GM12878 (cell line): Measurements from ENCODE around the gene RRAGD. TPM values are rescaled to one million over a fixed set of nuclear protein-coding genes. Genes with fewer than 3 reads are reported as not detected.

ENCODE experiments used
- BRCA1 ChIP-seq: IDR thresholded peaks from 2 replicates; pipeline ENCODE4 v1.6.1; 2011; ENCODE audit warnings: low read depth, low read length, improper control_type of control experiment
- E2F4 ChIP-seq: IDR thresholded peaks from 2 replicates; pipeline ENCODE4 v1.6.1; 2012; ENCODE audit warnings: low read depth, low read length, improper control_type of control experiment
- EP300 ChIP-seq, 2 experiments: fragments of 150-350 bp in 1 of 2; IDR thresholded peaks; 2 replicates each; pipeline ENCODE4 v1.6.1; 2011 to 2012; ENCODE audit warnings: low read depth in 2 of 2, low read length in 2 of 2, borderline replicate concordance in 1 of 2, improper control_type of control experiment in 1 of 2, inconsistent platforms in 1 of 2; ENCODE audit not compliant: control insufficient read depth in 1 of 2
- HDGF ChIP-seq: fragments of 450-650 bp; IDR thresholded peaks from 2 replicates; pipeline ENCODE4 v1.6.1; 2016; ENCODE audit warnings: antibody characterized with exemption
- HSF1 ChIP-seq: fragments of 150-350 bp; IDR thresholded peaks from 2 replicates; pipeline ENCODE4 v1.6.1; 2014; ENCODE audit warnings: mild to moderate bottlenecking, low read depth, low read length
- NBN ChIP-seq: fragments of 450-650 bp; IDR thresholded peaks from 2 replicates; pipeline ENCODE4 v1.6.1; 2016
- NKRF ChIP-seq: fragments of 450-650 bp; conservative IDR thresholded peaks from 2 replicates; pipeline ENCODE4 v1.6.1; 2017; ENCODE audit warnings: mild to moderate bottlenecking, moderate library complexity
- NRF1 ChIP-seq: conservative IDR thresholded peaks from 2 replicates; pipeline ENCODE4 v1.6.1; 2011; ENCODE audit warnings: mild to moderate bottlenecking, low read depth, low read length, improper control_type of control experiment
- RELA ChIP-seq: fragments of 450-650 bp; IDR thresholded peaks from 2 replicates; pipeline ENCODE4 v1.8.0; 2014; ENCODE audit warnings: borderline replicate concordance; ENCODE audit not compliant: partially characterized antibody
- SREBF1 ChIP-seq: IDR thresholded peaks from 2 replicates; pipeline ENCODE4 v1.6.1; 2012; ENCODE audit warnings: mild to moderate bottlenecking, low read length
- SRF ChIP-seq, 2 experiments: IDR thresholded peaks; 2 replicates each; pipeline ENCODE4 v1.6.1; 2011; ENCODE audit warnings: low read depth in 2 of 2, low read length in 2 of 2, mild to moderate bottlenecking in 1 of 2, moderate library complexity in 1 of 2
- USF2 ChIP-seq: IDR thresholded peaks from 2 replicates; pipeline ENCODE4 v1.6.1; 2011; ENCODE audit warnings: low read depth, low read length, improper control_type of control experiment, borderline replicate concordance
- WRNIP1 ChIP-seq: IDR thresholded peaks from 2 replicates; pipeline ENCODE4 v1.6.1; 2011; ENCODE audit warnings: low read depth, low read length, improper control_type of control experiment, borderline replicate concordance
- YBX1 ChIP-seq: fragments of 450-650 bp; IDR thresholded peaks from 2 replicates; pipeline ENCODE4 v1.6.1; 2016; ENCODE audit warnings: antibody characterized with exemption
- ZNF384 ChIP-seq: IDR thresholded peaks from 2 replicates; pipeline ENCODE4 v1.6.1; 2012; ENCODE audit warnings: low read depth, mild to moderate bottlenecking, low read length, improper control_type of control experiment, borderline replicate concordance
- polyA plus RNA-seq, 11 experiments: library from polyadenylated mRNA; depleted of rRNA in 4 of 11; unstranded in 6 of 11; stranded (reverse) in 5 of 11; fragments of >200 nt; fragmentation: Nextera tagmentation in 4 of 11; fragmentation: Illumina TruSeq in 1 of 11; extraction: Ambion mirVana in 4 of 11; extraction: Trizol in 1 of 11; gene quantifications; 1 replicate in 1 of 11; 2 replicates in 10 of 11; pipeline versions ENCODE4 v1.2.1 to v1.2.3, GENCODE V29; 2011 to 2016; ENCODE audit warnings: inconsistent platforms in 2 of 11, missing spikeins in 2 of 11, low read depth in 1 of 11
- total RNA-seq, 4 experiments: library from RNA; depleted of rRNA in 3 of 4; stranded (reverse); fragments of >200 nt in 3 of 4; fragmentation: Illumina TruSeq in 1 of 4; extraction: Trizol in 1 of 4; gene quantifications; 2 replicates each; pipeline versions ENCODE4 v1.2.1 to v1.2.3, GENCODE V29; 2013 to 2021
- TF ChIP-seq, protein P1 (sequence below): fragments of 450-650 bp; formaldehyde crosslinking; IDR thresholded peaks from 2 replicates; pipeline ENCODE4 v1.4.0; 2020; ENCODE audit warnings: mild to moderate bottlenecking, moderate library complexity
- TF ChIP-seq, protein P2 (sequence below): IDR thresholded peaks from 2 replicates; pipeline ENCODE4 v1.6.1; 2012; ENCODE audit warnings: mild to moderate bottlenecking, low read depth, low read length

Gene RRAGD
- total and polyA plus RNA-seq, 10 of the 15 experiments (the other 5 are each of a cell fraction or from before 2014, with no cell fraction given) = 4.6 to 17.4 (median 8.5) TPM

- TF ChIP-seq, protein P1, sequence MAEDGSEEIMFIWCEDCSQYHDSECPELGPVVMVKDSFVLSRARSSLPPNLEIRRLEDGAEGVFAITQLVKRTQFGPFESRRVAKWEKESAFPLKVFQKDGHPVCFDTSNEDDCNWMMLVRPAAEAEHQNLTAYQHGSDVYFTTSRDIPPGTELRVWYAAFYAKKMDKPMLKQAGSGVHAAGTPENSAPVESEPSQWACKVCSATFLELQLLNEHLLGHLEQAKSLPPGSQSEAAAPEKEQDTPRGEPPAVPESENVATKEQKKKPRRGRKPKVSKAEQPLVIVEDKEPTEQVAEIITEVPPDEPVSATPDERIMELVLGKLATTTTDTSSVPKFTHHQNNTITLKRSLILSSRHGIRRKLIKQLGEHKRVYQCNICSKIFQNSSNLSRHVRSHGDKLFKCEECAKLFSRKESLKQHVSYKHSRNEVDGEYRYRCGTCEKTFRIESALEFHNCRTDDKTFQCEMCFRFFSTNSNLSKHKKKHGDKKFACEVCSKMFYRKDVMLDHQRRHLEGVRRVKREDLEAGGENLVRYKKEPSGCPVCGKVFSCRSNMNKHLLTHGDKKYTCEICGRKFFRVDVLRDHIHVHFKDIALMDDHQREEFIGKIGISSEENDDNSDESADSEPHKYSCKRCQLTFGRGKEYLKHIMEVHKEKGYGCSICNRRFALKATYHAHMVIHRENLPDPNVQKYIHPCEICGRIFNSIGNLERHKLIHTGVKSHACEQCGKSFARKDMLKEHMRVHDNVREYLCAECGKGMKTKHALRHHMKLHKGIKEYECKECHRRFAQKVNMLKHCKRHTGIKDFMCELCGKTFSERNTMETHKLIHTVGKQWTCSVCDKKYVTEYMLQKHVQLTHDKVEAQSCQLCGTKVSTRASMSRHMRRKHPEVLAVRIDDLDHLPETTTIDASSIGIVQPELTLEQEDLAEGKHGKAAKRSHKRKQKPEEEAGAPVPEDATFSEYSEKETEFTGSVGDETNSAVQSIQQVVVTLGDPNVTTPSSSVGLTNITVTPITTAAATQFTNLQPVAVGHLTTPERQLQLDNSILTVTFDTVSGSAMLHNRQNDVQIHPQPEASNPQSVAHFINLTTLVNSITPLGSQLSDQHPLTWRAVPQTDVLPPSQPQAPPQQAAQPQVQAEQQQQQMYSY (CRISPR knock-in tag) = no peak
- no peak for TF ChIP-seq SRF (IDR thresholded peaks at IDR 0.05; ENCODE audit: low read depth in 2 of 2, low read length in 2 of 2)
- TF ChIP-seq HDGF = no peak
- no peak for TF ChIP-seq WRNIP1
- TF ChIP-seq HSF1 = no peak
- no peak for TF ChIP-seq YBX1
- no peak for TF ChIP-seq NRF1
- no peak for TF ChIP-seq SREBF1
- TF ChIP-seq EP300 (IDR thresholded peaks at IDR 0.05; ENCODE audit: borderline replicate concordance in 1 of 2, control insufficient read depth in 1 of 2, low read depth in 2 of 2, low read length in 2 of 2) = peak; percentile 61 to 70; a peak in 1 of 4 replicates
- no peak for TF ChIP-seq NKRF
- no peak for TF ChIP-seq E2F4
- TF ChIP-seq ZNF384 = no peak
- TF ChIP-seq NBN = no peak
- TF ChIP-seq, protein P2, sequence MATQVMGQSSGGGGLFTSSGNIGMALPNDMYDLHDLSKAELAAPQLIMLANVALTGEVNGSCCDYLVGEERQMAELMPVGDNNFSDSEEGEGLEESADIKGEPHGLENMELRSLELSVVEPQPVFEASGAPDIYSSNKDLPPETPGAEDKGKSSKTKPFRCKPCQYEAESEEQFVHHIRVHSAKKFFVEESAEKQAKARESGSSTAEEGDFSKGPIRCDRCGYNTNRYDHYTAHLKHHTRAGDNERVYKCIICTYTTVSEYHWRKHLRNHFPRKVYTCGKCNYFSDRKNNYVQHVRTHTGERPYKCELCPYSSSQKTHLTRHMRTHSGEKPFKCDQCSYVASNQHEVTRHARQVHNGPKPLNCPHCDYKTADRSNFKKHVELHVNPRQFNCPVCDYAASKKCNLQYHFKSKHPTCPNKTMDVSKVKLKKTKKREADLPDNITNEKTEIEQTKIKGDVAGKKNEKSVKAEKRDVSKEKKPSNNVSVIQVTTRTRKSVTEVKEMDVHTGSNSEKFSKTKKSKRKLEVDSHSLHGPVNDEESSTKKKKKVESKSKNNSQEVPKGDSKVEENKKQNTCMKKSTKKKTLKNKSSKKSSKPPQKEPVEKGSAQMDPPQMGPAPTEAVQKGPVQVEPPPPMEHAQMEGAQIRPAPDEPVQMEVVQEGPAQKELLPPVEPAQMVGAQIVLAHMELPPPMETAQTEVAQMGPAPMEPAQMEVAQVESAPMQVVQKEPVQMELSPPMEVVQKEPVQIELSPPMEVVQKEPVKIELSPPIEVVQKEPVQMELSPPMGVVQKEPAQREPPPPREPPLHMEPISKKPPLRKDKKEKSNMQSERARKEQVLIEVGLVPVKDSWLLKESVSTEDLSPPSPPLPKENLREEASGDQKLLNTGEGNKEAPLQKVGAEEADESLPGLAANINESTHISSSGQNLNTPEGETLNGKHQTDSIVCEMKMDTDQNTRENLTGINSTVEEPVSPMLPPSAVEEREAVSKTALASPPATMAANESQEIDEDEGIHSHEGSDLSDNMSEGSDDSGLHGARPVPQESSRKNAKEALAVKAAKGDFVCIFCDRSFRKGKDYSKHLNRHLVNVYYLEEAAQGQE = no peak
- TF ChIP-seq BRCA1 = no peak
- TF ChIP-seq USF2 = no peak; the same call in 1 of the 2 replicates
- no peak for TF ChIP-seq RELA
Observed at GRCh38 chr6:89372506-89372901, 39.6 kb downstream of the RRAGD start (continued).
